CD1c-positive myeloid dendritic cell (primary cell): ENCODE measurements around the gene MMP2.

ENCODE experiments used
- DNase-seq: peaks from one replicate; pipeline ENCODE4 v3.0.0-alpha.2; 2016; ENCODE audit errors: extremely low spot score

MMP2 gene

DNA sequence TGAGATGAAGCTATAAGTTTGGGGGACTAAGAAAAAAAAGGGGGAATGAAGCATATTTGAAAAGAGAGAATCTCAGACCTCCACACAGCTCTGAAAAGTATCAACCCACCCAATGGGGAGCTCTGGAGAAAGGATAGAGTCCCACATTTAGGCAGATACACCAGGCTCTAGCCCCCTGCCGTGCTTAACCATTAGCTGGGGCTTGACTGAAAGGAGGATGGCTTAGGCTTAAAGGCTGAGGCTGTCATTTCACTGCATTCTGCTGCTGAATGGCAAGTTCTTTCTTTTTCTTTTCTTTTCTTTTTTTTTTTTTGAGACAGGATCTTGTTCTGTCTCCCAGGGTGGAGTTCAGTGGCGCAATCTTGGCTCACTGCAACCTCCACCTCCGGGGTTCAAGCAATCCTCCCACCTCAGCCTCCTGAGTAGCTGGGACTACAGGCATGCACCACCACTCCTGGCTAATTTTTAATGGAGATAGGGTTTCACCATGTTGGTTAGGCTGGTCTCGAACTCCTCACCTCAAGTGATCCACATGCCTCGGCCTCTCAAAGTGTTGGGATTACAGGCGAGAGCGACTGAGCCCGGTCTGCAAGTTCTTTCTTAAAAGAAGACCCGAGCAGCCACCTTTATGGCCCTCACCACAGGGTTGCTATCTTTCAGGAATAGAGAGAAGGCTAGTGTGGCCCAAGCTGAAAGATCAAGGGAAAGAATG is 9.0 kb upstream of the MMP2 start:
- DNase-seq = no peak

DNA sequence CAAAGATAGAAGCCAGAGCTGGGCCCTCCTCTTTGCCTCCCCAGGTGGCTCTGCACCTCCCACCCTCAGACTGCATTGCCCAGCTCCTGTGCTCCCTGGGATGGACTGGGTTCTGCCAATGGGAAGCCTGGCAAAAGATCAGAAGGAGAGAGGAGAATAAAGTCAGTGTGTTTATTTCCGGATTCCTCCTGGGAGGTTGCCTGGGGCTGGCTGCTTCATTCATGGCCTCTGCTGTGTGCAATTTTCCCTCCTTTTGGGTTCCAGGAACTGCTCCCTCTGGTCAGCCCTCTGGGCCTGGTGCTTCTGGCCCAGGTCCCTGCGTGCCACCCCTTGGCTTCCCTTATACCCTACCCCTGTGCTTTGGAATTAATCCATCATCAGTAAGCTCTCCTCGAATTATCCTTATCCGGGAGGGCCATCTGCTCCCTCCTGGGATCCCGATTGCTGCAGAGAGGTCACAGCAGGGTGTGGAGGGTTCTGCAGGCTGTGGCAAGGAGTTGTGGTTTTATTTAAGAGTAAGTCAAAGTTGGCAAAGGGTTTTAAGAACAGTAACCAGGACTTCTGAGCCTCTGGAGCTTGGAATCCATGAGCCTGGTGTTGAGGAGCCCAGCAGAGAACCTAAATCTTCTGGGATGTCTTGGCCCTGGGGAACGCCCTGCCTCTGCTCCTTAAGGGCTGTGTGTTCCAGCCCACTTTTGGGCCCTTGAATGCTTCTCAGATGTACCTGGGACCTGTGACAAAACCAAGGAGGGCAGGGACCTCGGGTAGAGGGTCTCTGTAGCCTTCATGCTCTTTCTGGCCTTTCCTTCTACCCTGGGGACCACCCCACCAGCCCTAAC is 8.2 kb upstream of the MMP2 start:
- DNase-seq = no peak

DNA sequence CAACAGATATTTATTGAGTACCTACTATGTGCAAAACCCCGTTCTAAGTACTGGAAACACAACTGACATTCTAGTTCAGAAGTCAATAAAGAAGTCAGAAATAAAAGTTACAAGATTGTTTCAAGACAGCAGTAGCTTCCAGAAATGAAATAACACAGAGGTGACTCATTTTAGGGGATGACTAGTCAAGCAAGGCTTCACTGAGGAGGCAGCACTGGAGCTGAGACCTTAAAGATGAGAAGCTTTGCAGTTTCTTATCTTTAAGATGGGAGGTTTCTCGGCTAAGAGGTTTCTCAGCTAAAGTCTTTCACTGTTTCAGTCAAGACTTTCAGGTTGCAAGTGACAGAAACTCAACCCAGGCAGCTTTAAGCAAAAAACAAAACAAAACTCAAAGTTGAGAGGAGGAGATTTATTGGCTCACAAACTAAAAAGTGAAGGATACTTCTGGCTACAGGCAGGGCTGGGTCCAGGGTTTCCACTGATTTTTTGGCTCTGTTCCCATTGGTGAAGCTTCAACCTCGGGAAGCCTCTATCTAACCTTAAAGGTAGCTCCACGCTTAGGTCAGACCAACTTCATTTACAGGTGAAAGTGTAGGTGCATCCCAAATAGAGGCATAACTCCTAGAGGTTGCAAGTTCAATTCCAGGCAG is 7.4 kb upstream of the MMP2 start:
- DNase-seq = no peak

- DNase-seq = no peak
Observed at GRCh38 chr16:55473587-55473986, 5.4 kb upstream of the MMP2 start.

GRCh38 chr16:55474821-55475220 is 4.2 kb upstream of the MMP2 start:
- no peak for DNase-seq

GRCh38 chr16:55475919-55476318 is 3.1 kb upstream of the MMP2 start:
- DNase-seq = no peak

DNA sequence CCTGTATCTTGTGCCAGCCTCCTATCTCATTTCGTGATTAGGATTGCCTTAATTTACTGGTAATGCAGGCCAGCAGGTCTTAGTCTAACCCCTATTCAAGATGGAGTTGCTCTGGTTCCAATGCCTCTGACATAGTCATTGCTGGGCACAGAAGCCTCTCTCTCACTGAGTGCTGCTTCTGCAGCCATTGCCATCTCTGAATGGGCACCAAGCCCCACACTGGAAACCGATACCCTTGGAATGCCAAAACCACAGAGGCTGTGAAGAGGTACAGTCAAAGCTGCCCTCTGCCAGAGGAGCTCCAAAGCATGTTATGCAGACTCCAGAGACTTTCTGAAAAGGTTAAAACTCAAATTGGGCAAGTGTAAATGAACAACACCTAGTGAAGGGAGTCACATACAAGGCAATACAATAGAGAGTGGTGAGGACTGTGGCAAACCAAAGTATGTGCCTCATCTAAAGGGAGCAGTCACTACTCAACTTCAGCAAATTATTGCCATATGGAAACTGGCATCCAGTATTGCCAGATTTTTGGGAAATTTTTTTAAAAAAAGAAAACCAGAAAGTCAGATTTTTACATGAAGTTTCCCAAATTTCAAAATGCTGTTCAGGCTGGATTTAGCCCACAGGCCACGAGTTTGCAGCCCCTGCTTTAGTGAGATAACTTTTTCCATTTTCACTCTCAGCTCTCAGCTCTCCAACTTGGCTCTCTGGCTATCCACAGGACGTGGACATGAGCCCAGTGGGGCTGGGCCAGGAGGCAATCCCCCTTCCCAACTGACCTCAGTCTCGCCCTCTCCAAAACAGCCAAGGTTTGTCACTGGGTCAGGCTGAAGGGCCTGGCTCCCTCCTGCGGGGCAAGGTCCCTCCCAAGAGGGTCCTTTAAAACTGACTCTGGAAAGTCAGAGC is 2.1 kb upstream of the MMP2 start:
- DNase-seq = no peak

- no peak for DNase-seq
Observed at GRCh38 chr16:55477736-55478135, 1.3 kb upstream of the MMP2 start.

DNA sequence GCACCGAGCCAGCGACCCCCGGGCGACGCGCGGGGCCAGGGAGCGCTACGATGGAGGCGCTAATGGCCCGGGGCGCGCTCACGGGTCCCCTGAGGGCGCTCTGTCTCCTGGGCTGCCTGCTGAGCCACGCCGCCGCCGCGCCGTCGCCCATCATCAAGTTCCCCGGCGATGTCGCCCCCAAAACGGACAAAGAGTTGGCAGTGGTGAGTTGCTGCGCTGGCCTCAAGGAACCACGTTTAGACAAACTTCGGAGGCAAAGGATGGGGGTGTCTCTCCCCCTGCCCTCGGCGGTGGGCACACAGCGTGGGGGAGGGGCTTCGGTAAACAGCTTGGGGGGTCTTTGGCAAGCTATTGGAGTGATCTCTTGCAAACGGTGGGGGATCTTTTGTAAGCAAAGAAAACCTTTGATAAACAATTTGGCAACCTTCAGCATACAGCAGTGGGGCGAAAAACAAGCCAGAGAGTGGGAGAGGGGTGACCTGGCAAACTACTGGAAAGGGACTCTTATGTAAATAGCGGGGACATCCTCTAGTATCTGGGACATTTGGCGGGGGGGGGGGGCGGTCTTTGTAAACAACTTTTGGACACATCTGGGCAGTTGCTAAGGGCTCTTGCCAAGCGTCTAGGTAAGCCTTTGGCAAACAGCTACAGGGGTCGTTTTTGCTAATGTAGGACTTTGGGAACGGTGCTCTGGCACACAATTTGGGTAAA is 587 bp downstream of the MMP2 start:
- DNase-seq = no peak

DNA sequence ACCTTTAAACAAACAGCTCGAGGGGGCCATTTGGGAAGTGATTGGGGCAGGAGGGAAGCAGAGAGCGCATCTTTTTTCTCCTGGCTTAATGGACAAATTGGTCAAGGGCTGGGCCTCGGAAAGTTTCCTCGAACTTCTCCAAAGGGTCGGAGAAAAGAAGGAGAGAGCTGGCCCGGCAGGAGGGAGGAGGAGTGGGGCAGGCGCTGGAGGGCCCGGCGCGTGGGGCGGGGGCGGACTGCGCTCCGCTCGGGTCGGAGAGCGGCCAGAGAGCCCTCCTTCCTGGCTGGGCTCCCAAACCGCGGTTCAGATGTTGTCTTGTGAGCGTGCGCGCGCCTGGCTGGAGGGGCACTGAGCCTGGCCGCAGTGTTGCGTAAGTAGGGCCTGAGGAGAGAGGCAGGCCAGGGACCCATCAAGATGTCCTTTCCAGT is 1.2 kb downstream of the MMP2 start:
- DNase-seq = no peak

DNA sequence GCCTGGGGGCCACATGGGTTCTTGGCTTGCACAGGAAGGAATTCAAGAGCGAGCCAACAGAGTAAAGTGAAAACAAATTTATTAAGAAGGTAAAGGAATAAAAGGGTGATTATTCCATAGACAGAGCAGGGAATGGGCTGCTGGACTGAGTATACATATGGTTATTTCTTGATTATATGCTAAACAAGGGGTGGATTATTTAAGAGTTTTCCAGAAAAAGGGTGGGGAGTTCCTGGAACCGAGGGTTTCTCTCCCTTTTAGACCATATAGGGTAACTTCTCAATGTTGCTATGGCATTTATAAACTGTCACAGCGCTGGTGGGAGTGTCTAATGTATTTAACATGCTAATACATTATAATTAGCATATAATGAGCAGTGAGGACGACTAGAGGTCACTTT is 2.0 kb downstream of the MMP2 start:
- DNase-seq = no peak

GRCh38 chr16:55482056-55482455 is 3.1 kb downstream of the MMP2 start:
- DNase-seq = no peak

GRCh38 chr16:55487048-55487803 is 8.2 kb downstream of the MMP2 start:
- DNase-seq = no peak

DNA sequence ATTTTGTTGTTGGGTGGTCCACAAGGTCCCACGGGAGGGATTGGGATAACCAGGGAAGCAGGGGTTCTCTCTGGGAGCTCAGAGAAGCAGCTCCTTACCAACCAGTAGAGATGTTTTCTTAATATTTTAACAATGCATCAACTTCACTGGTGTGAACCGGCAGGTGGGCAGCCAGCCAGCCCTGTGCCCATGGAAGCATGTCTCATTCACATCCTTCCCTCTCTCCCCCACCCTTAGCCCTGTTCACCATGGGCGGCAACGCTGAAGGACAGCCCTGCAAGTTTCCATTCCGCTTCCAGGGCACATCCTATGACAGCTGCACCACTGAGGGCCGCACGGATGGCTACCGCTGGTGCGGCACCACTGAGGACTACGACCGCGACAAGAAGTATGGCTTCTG is 9.3 kb downstream of the MMP2 start:
- DNase-seq = no peak

- no peak for DNase-seq
Observed at GRCh38 chr16:55489119-55489955, 10.3 kb downstream of the MMP2 start.

GRCh38 chr16:55489956-55490265 is 10.9 kb downstream of the MMP2 start:
- no peak for DNase-seq

DNA sequence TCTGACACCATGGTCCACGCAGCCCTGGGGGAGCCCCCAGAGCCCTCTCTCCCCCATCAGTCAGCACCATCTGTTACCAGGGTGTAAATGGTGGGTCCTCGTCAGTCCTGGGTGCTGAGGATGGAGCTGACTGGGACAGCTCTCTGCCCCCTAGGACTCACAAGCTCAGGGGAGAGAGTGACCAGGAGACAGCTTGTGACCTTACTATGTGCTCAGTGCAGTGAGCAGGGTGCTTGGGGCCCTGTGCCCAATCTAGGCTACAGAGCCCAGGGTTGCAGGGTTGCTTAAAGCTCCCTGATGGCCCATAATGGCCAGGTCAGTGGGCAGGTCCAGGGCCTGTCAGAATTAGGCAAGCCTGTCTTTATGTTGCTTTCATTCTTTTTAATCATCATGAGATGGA is 11.3 kb downstream of the MMP2 start:
- DNase-seq = no peak

GRCh38 chr16:55491691-55492090 is 12.7 kb downstream of the MMP2 start:
- no peak for DNase-seq

GRCh38 chr16:55492756-55493380 is 13.9 kb downstream of the MMP2 start:
- DNase-seq = no peak
